HCT116 (cell line): ENCODE results near the gene OR6J1. TPM values are rescaled to one million over a fixed set of nuclear protein-coding genes. Genes with fewer than 3 reads are reported as not detected.

ENCODE experiments used
- ATAC-seq: fragments of 200-7000 bp; cut with Tn5 transposase; 2 replicates; pipeline ENCODE4 v1.9.1; 2020; ENCODE audit warnings: mild to moderate bottlenecking, moderate library complexity
- BruUV-seq: library from RNA; stranded (reverse); fragments of 400-500 nt; replicated peaks from 2 replicates; lab custom pipeline; 2021; lab: Mats Ljungman, UMichigan
- CTCF ChIA-PET: fragments of 300-600 bp; sonication (Branson Sonifier 250); formaldehyde crosslinking; loops from one replicate; lab custom pipeline; 2021; ENCODE audit warnings: antibody characterized with exemption; lab: Charles Lee
- POLR2A ChIA-PET: fragments of 300-600, 350-600 bp; sonication (Branson Sonifier 250); formaldehyde crosslinking; loops from one replicate; lab custom pipeline; 2021; ENCODE audit warnings: antibody characterized with exemption; lab: Charles Lee
- RAD21 ChIA-PET, 2 experiments: fragments of 300-600 bp; sonication (Branson Sonifier 250); formaldehyde crosslinking; loops; one replicate each; lab custom pipeline; 2023; ENCODE audit warnings: low total read pairs in 2 of 2; ENCODE audit not compliant: uncharacterized antibody in 2 of 2, unreplicated experiment in 2 of 2, low non-redundant PET in 1 of 2; lab: Charles Lee
- DNase-seq: peaks from one replicate; pipeline ENCODE4 v3.0.0-alpha.2; 2010; ENCODE audit warnings: low read depth, low spot score
- H2AFZ ChIP-seq: fragments of 200-600 bp; shearing (Covaris generic), sonication (generic); 2 replicates; pipeline ENCODE4 v1.6.1; 2017; ENCODE audit warnings: low read depth, mixed run types, mixed read lengths, antibody characterized with exemption, low read length; ENCODE audit not compliant: poor library complexity, severe bottlenecking
- H3K27ac ChIP-seq: 2 replicates; pipeline ENCODE4 v1.5.1; 2012; ENCODE audit warnings: low read depth, low read length
- H3K27me3 ChIP-seq: fragments of 200-600 bp; sonication (generic); 2 replicates; pipeline ENCODE4 v1.6.1; 2016; ENCODE audit warnings: mixed run types, low read length, mixed read lengths; ENCODE audit not compliant: insufficient read depth
- H3K36me3 ChIP-seq, 2 experiments: fragments of 200-500 bp in 1 of 2; fragments of 200-600 bp in 1 of 2; sonication (Bioruptor generic) in 1 of 2; sonication (generic) in 1 of 2; 2 replicates each; pipeline versions ENCODE4 v1.5.1 to v1.6.1; 2014 to 2016; ENCODE audit warnings: low read length in 2 of 2, inconsistent platforms in 1 of 2, mixed read lengths in 1 of 2, mixed run types in 1 of 2; ENCODE audit not compliant: insufficient read depth in 2 of 2, control insufficient read depth in 1 of 2
- H3K4me1 ChIP-seq, 2 experiments: fragments of 200-600 bp in 1 of 2; sonication (generic) in 1 of 2; 2 replicates each; pipeline versions ENCODE4 v1.5.1 to v1.6.1; 2012 to 2017; ENCODE audit warnings: low read length in 2 of 2, inconsistent platforms in 1 of 2, mild to moderate bottlenecking in 1 of 2, mixed read lengths in 1 of 2, mixed run types in 1 of 2, moderate library complexity in 1 of 2; ENCODE audit not compliant: insufficient read depth in 2 of 2, control insufficient read depth in 1 of 2
- H3K4me2 ChIP-seq: fragments of 200-600 bp; sonication (generic); 2 replicates; pipeline ENCODE4 v1.6.1; 2017; ENCODE audit warnings: mixed run types, low read length, mixed read lengths
- H3K4me3 ChIP-seq, 2 experiments: fragments of 200-600 bp in 1 of 2; sonication (generic) in 1 of 2; replicated peaks in 1 of 2; 2 replicates each; pipeline ENCODE4 v1.5.1; 2011 to 2016; ENCODE audit warnings: low read length in 2 of 2, control low read depth in 1 of 2, low read depth in 1 of 2, mild to moderate bottlenecking in 1 of 2, mixed read lengths in 1 of 2, mixed run types in 1 of 2
- H3K79me2 ChIP-seq: fragments of 200-600 bp; sonication (generic); 2 replicates; pipeline ENCODE4 v1.6.1; 2017; ENCODE audit warnings: mild to moderate bottlenecking, mixed run types, low read length, moderate library complexity, mixed read lengths; ENCODE audit not compliant: insufficient read depth
- H3K9ac ChIP-seq: fragments of 200-600 bp; sonication (generic); 2 replicates; pipeline ENCODE4 v1.6.1; 2016; ENCODE audit warnings: low read length, mixed read lengths
- H3K9me2 ChIP-seq: fragments of 200-600 bp; sonication (generic), shearing (Covaris generic); 2 replicates; pipeline ENCODE4 v1.6.1; 2017; ENCODE audit warnings: mixed run types, mild to moderate bottlenecking, moderate library complexity; ENCODE audit not compliant: insufficient read depth
- H3K9me3 ChIP-seq, 2 experiments: fragments of 200-500 bp in 1 of 2; fragments of 200-600 bp in 1 of 2; sonication (Bioruptor generic) in 1 of 2; sonication (generic) in 1 of 2; 2 replicates each; pipeline ENCODE4 v1.6.1; 2014 to 2017; ENCODE audit warnings: low read length in 2 of 2, mixed read lengths in 2 of 2, inconsistent platforms in 1 of 2, low read depth in 1 of 2, mild to moderate bottlenecking in 1 of 2, mixed run types in 1 of 2, moderate library complexity in 1 of 2; ENCODE audit not compliant: control insufficient read depth in 1 of 2, insufficient read depth in 1 of 2
- H4K20me1 ChIP-seq: fragments of 200-600 bp; sonication (generic), shearing (Covaris generic); 2 replicates; pipeline ENCODE4 v1.6.1; 2017; ENCODE audit warnings: mixed run types, mild to moderate bottlenecking, moderate library complexity; ENCODE audit not compliant: insufficient read depth
- ATF3 ChIP-seq: IDR thresholded peaks from 2 replicates; pipeline ENCODE4 v1.6.1; 2012
- CBX3 ChIP-seq: IDR thresholded peaks from 2 replicates; pipeline ENCODE4 v1.6.1; 2012; ENCODE audit warnings: low read depth
- CEBPB ChIP-seq: IDR thresholded peaks from 2 replicates; pipeline ENCODE4 v1.6.1; 2012; ENCODE audit warnings: low read depth
- CTCF ChIP-seq, 3 experiments: fragments of 200-600 bp in 1 of 3; sonication (generic) in 1 of 3; IDR thresholded peaks in 2 of 3; conservative IDR thresholded peaks in 1 of 3; 2 replicates each; pipeline ENCODE4 v1.5.1; 2012 to 2017; ENCODE audit warnings: low read depth in 2 of 3, low read length in 2 of 3, antibody characterized with exemption in 1 of 3, borderline replicate concordance in 1 of 3, control low read depth in 1 of 3, mild to moderate bottlenecking in 1 of 3, mixed read lengths in 1 of 3, mixed run types in 1 of 3, moderate library complexity in 1 of 3; ENCODE audit not compliant: insufficient read depth in 1 of 3
- EZH2 ChIP-seq: fragments of 200-600 bp; sonication (generic); IDR thresholded peaks from 2 replicates; pipeline ENCODE4 v1.6.1; 2017; ENCODE audit warnings: antibody characterized with exemption, mixed run types
- EZH2phosphoT487 ChIP-seq: fragments of 200-600 bp; IDR thresholded peaks from 2 replicates; pipeline ENCODE4 v1.6.1; 2018; ENCODE audit warnings: antibody characterized with exemption, borderline replicate concordance
- FOSL1 ChIP-seq: IDR thresholded peaks from 2 replicates; pipeline ENCODE4 v1.6.1; 2012; ENCODE audit warnings: low read depth
- MAX ChIP-seq: IDR thresholded peaks from 2 replicates; pipeline ENCODE4 v1.6.1; 2012
- POLR2AphosphoS5 ChIP-seq: IDR thresholded peaks from 2 replicates; pipeline ENCODE4 v1.6.1; 2011; ENCODE audit warnings: mild to moderate bottlenecking, low read depth, low read length, moderate library complexity
- SP1 ChIP-seq: IDR thresholded peaks from 2 replicates; pipeline ENCODE4 v1.6.1; 2012; ENCODE audit warnings: low read depth
- SRF ChIP-seq: IDR thresholded peaks from 2 replicates; pipeline ENCODE4 v1.6.1; 2012; ENCODE audit warnings: low read depth
- ZFX ChIP-seq: fragments of 450-650 bp; IDR thresholded peaks from 2 replicates; pipeline ENCODE4 v1.6.1; 2017
- intact Hi-C: fragments of 100-400 bp; cut with micrococcal nuclease; formaldehyde crosslinking; loops from 2 replicates; pipeline ENCODE4 v1.10.0; 2022
- total RNA-seq: library from RNA; stranded (reverse); gene quantifications from one replicate; pipeline ENCODE4 v1.2.1, GENCODE V29; 2021; ENCODE audit not compliant: unreplicated experiment

The OR6J1 gene
- total RNA-seq, 1 experiment from 2014 or later: not detected

GRCh38 chr14:22641846-22642245, 2.3 kb downstream of the OR6J1 start:
- POLR2A ChIA-PET: interaction anchor here (0.9 to 1.5 kb wide), 2 partner anchors 10 to 11 kb away, joined by 3 read pairs; no protein-coding TSS in a partner anchor
- BruUV-seq: no TSS peak
- Histone ChIP-seq H3K36me3 (no peaks in the 10 kb centered on the region), H3K4me2 (no peak overlapping the region), H3K27ac (no peak overlapping the region), H3K9ac (no peak overlapping the region), H3K79me2 (no peaks in the 10 kb centered on the region), H4K20me1 (no peaks in the 10 kb centered on the region), H3K4me1 (peaks cover 5 to 19% of the 10 kb centered on the region in 2 experiments; a peak in 2 of 4 replicates), H3K9me2 (no peaks in the 10 kb centered on the region), H3K27me3 (no peaks in the 10 kb centered on the region), H3K9me3 (no peaks in the 10 kb centered on the region), H2AFZ (no peak overlapping the region), H3K4me3 (no peak overlapping the region)
- intact Hi-C loops: no loop called here
- no peak for ATAC-seq
- TF ChIP-seq MAX (no peak), POLR2AphosphoS5 (no peak), SRF (no peak), FOSL1 (no peak), EZH2 (no peak), CBX3 (no peak), ZFX (no peak), SP1 (no peak), ATF3 (no peak), CEBPB (no peak), CTCF (IDR thresholded peaks at IDR 0.05 in 2 of 3, conservative IDR thresholded peaks at IDR 0.05 in 1 of 3; ENCODE audit: borderline replicate concordance in 1 of 3, insufficient read depth in 1 of 3, low read depth in 2 of 3, low read length in 2 of 3) (no peak), EZH2phosphoT487 (no peak)
- RAD21 ChIA-PET: no interaction called here
- CTCF ChIA-PET: interaction anchor here (0.8 to 3.0 kb wide), 5 partner anchors 11 to 82 kb away, joined by 3 to 16 read pairs (median 3); partner anchors contain the start of gene DAD1
- no peak for DNase-seq
